22Rv1 (cell line): ENCODE results near the gene BPIFB6.

ENCODE experiments used
- CTCF ChIP-seq: fragments of 450-650 bp; IDR thresholded peaks from 2 replicates; pipeline ENCODE4 v1.5.1; 2017; ENCODE audit warnings: mild to moderate bottlenecking
- ZFX ChIP-seq: fragments of 450-650 bp; IDR thresholded peaks from 2 replicates; pipeline ENCODE4 v1.6.1; 2017; ENCODE audit warnings: antibody characterized with exemption, borderline replicate concordance

GRCh38 chr20:33025318-33025876 lies 6.1 kb upstream of the BPIFB6 start:
- TF ChIP-seq CTCF: no peak
- no peak for TF ChIP-seq ZFX
